Measurements from ENCODE around the gene GRIK5. TPM values are rescaled to one million over a fixed set of nuclear protein-coding genes. Genes with fewer than 3 reads are reported as not detected.
A peak's percentile ranks its signal among the peaks of the same experiment; 100 is the strongest.
"Not testable (repeated sequence)": the region's sequence is repeated elsewhere in the genome, so short reads cannot be mapped to it uniquely, and the experiment has no call there.

GRIK5 gene
- total RNA-seq, 3 donors from 2014 or later: 0.49 to 1.1 (median 0.61) TPM

DNA sequence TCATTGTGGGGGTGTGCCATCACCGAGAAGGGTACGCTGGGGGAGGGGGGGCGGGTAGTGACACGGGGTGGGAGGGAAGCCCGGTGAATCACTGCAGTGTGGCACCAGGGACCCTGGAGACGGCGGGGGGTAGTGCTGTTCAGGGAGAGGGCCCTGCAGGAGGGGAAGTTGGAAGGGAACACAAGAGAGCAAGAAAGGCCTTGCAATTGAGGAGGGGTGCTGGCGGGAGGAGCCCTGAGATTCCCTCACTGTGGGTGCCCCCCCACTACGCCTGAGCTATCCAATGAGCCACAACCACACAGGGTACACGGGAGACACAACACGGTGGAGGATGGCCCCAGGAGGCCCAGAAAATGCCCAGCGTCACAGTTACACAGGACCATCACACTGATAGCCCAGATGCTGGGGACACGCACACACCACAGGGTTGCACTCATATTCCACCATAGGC lies 75.5 kb downstream of the GRIK5 start:
- DNase-seq (peak; percentile 26), ATAC-seq (peak; percentile 9 to 15)
- H3K36me3 Mint-ChIP-seq (ENCODE audit: insufficient read depth): no peaks in the 10 kb centered on the region
- H3K4me1 Mint-ChIP-seq (ENCODE audit: low read depth): peaks cover 35% of the 10 kb centered on the region
- H3K9me3 Mint-ChIP-seq: no peaks in the 10 kb centered on the region
- H3K27me3 Mint-ChIP-seq (ENCODE audit: low read depth): peaks cover 43% of the 10 kb centered on the region
- peak overlapping the region; percentile 40 for H3K4me3 Mint-ChIP-seq

DNA sequence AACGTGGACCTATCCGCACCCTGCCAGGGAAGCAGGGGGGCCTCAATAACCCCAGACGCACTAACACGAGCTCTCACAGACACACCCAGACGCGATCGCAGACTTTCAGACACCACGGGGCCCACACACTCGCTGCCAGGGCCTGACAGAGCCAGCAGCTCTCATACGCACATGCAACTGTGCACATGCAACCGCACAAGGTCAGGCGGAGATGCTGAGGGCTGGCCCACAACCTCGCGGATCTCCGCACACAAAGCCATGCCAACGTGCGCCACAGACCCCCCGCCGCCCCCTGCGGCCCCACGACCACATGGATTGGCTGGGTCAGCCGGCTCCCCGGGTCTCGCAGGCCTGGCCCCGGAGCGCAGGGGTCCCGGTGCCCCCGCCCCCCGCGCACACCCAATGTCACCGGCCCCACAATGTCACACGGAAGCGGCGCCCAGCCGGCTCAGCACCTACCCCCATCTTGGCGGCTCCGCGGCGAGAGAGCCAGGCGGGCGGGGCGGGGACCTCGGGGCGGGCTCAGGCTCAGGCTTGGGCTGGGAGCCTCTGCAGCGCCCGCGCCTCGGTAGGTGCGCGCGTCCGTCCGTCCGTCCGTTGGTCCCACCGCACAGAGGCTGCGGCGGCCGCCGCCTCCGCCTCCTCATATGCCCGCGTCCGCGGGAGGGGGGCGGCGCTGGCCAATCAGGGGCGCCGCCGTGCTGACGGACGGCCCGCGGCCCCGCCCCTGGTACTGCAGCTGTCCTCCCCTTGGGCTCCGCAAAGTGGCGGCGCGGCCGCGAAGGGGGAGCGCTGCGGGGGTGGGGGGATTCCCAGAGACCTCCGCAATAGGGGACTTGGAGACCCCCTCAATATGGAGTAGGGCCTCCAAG lies 76.2 kb downstream of the GRIK5 start, which contains the start of gene ATP1A3:
Gene ATP1A3, minus strand, starts transcription at position 619 of the 872 bp plus-strand sequence. Its CDS starts 154 bp downstream, at position 465.
- H3K27me3 Mint-ChIP-seq (ENCODE audit: low read depth): peaks cover 39% of the 10 kb centered on the region
- H3K36me3 Mint-ChIP-seq (ENCODE audit: insufficient read depth): no peaks in the 10 kb centered on the region
- H3K9me3 Mint-ChIP-seq: no peaks in the 10 kb centered on the region
- peak; percentile 82 to 84 for ATAC-seq
- peak within 1 kb of the TSS; percentile 82 for H3K4me3 Mint-ChIP-seq
- peak; percentile 45 for DNase-seq
- peaks cover 32% of the 10 kb centered on the region for H3K4me1 Mint-ChIP-seq (ENCODE audit: low read depth)

DNA sequence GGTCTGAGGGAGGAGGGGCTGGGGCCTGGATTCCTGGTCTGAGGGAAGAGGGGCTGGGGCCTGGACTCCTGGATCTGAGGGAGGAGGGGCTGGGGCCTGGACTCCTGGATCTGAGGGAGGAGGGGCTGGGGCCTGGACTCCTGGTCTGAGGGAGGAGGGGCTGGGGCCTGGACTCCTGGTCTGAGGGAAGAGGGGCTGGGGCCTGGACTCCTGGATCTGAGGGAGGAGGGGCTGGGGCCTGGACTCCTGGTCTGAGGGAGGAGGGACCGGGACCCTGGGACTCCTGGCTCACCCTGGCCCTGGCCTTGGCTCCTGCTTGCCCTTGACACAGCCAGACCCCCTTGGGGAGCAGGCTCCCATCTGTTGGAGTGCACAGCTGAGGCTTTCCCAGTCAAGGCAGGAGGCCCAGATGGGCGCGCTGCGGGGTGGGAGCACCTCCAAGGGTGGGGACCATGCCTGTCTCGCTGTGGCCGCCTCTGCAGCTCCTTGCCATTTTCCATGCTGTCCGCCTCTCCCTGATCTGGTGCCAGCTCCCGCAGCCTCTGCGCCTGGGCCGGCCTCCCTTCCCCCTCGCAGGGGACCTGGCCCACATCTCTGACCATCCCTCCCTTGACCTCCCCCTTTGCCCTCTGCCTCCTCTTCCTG lies 78.0 kb downstream of the GRIK5 start:
- DNase-seq; ATAC-seq; H3K9me3 Mint-ChIP-seq; H3K36me3 Mint-ChIP-seq (ENCODE audit: insufficient read depth): not testable (repeated sequence)
- peaks cover 24% of the 10 kb centered on the region for H3K4me1 Mint-ChIP-seq (ENCODE audit: low read depth)
- H3K27me3 Mint-ChIP-seq (ENCODE audit: low read depth): peaks cover 27% of the 10 kb centered on the region
- H3K4me3 Mint-ChIP-seq: peak overlapping the region; percentile 6

- no peaks in the 10 kb centered on the region for H3K9me3 Mint-ChIP-seq
- peaks cover 17% of the 10 kb centered on the region for H3K4me1 Mint-ChIP-seq (ENCODE audit: low read depth)
- H3K27me3 Mint-ChIP-seq (ENCODE audit: low read depth): peaks cover 17% of the 10 kb centered on the region
- no peaks in the 10 kb centered on the region for H3K36me3 Mint-ChIP-seq (ENCODE audit: insufficient read depth)
- ATAC-seq (no peak), DNase-seq (no peak)
- no peak overlapping the region for H3K4me3 Mint-ChIP-seq
These were observed 79.0 kb downstream of the GRIK5 start for GRCh38 chr19:41991025-41991424.

DNA sequence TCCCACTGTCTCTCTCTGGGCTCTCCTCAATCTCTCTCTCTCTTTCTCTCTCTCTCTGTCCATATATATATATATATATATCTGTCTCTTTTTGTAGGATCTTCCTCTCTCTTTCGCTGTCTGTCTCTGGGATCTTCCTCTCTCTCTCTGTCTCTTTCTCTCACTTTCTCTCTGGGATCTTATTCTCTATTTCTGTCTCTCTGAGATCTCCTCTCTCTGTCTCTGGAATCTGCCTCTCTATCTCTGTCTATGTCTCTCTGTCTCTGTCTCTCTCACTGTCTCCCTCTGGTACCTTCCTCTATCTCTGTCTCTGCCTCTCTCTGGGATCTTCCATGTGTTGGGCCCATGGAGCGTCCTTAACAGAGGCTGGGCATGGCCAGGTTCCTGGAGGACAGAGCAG lies 79.4 kb downstream of the GRIK5 start:
- H3K36me3 Mint-ChIP-seq (ENCODE audit: insufficient read depth): no peaks in the 10 kb centered on the region
- no peak for ATAC-seq
- no peaks in the 10 kb centered on the region for H3K9me3 Mint-ChIP-seq
- H3K4me1 Mint-ChIP-seq (ENCODE audit: low read depth): peaks cover 17% of the 10 kb centered on the region
- H3K27me3 Mint-ChIP-seq (ENCODE audit: low read depth): peaks cover 15% of the 10 kb centered on the region
- DNase-seq: no peak
- no peak overlapping the region for H3K4me3 Mint-ChIP-seq

DNA sequence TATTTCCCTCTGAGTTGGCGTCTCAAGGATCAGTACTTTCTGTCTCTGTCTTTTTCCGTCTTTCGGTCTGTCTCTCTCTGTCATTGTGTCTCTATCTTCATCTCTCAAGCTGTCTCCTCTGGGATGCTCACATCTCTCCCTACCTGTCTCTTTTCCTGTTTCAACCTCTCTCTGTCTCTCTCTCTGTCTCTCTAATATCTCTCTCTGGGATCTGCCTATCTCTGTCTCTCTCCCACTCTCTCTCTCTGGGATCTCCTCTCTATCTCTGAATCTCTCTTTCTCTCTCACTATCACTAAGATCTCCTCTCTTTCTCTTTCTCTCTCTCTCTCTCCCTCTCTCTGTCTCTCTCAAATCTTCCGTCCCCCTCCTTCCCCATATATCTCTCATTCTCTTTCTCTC lies 80.0 kb downstream of the GRIK5 start:
- Mint-ChIP-seq H3K4me1 (ENCODE audit: low read depth) (peaks cover 11% of the 10 kb centered on the region), H3K9me3 (no peaks in the 10 kb centered on the region), H3K36me3 (ENCODE audit: insufficient read depth) (no peaks in the 10 kb centered on the region), H3K27me3 (ENCODE audit: low read depth) (peaks cover 9% of the 10 kb centered on the region), H3K4me3 (no peak overlapping the region)
- DNase-seq (no peak), ATAC-seq (no peak)

- Mint-ChIP-seq H3K4me3 (no peak overlapping the region), H3K36me3 (ENCODE audit: insufficient read depth) (no peaks in the 10 kb centered on the region), H3K9me3 (no peaks in the 10 kb centered on the region), H3K4me1 (ENCODE audit: low read depth) (peaks cover 7% of the 10 kb centered on the region), H3K27me3 (ENCODE audit: low read depth) (peaks cover 3% of the 10 kb centered on the region)
- ATAC-seq (no peak), DNase-seq (no peak)
These were observed 81.1 kb downstream of the GRIK5 start for GRCh38 chr19:41988947-41989346.

DNA sequence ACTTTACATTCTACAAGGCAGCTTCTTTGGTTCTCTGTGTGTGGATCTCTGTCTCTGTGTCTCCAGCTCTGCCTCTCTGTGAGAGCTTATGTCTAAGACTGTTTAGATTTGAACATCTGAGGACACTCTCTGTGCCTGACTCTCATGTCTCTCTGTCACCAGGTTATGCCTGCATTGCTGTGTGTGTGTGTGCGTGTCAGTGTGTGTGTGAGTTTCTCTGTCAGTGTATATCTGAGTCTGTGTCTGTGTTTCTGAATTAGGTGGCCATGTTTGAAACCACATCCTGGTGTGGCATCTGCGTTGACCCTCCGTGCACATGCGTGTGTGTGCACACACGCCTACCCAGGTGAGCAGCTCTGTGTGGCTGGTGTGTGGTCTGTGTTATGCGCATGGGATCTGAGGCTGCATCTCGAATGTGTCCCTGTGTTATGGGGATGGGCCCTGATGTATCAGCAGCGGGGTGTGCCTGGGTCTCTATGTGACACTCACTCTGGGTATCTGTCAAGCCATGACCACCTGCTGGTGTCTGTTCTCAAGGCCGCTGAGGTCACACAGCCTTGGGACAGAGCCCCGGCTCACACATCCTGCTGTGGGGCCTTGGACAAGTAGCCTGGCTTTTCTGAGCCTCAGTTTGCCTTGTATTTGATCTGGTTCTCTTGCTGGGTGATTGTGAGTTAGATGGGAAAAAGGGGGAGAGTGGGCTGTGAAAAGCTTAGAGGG lies 82.7 kb downstream of the GRIK5 start:
- H3K36me3 Mint-ChIP-seq (ENCODE audit: insufficient read depth): no peaks in the 10 kb centered on the region
- DNase-seq: no peak
- no peaks in the 10 kb centered on the region for H3K27me3 Mint-ChIP-seq (ENCODE audit: low read depth)
- H3K4me3 Mint-ChIP-seq: no peak overlapping the region
- no peak for ATAC-seq
- H3K4me1 Mint-ChIP-seq (ENCODE audit: low read depth): no peaks in the 10 kb centered on the region
- no peaks in the 10 kb centered on the region for H3K9me3 Mint-ChIP-seq

GRCh38 chr19:41984961-41985360 lies 85.0 kb downstream of the GRIK5 start:
- no peaks in the 10 kb centered on the region for H3K36me3 Mint-ChIP-seq (ENCODE audit: insufficient read depth)
- DNase-seq (no peak), ATAC-seq (no peak)
- no peaks in the 10 kb centered on the region for H3K27me3 Mint-ChIP-seq (ENCODE audit: low read depth)
- H3K4me1 Mint-ChIP-seq (ENCODE audit: low read depth): no peaks in the 10 kb centered on the region
- H3K9me3 Mint-ChIP-seq: no peaks in the 10 kb centered on the region
- H3K4me3 Mint-ChIP-seq: no peak overlapping the region

GRCh38 chr19:41981724-41982123 lies 88.3 kb downstream of the GRIK5 start:
- Mint-ChIP-seq H3K27me3 (ENCODE audit: low read depth) (no peaks in the 10 kb centered on the region), H3K36me3 (ENCODE audit: insufficient read depth) (no peaks in the 10 kb centered on the region), H3K4me3 (no peak overlapping the region), H3K9me3 (no peaks in the 10 kb centered on the region), H3K4me1 (ENCODE audit: low read depth) (no peaks in the 10 kb centered on the region)
- DNase-seq: no peak
- ATAC-seq: no peak

DNA sequence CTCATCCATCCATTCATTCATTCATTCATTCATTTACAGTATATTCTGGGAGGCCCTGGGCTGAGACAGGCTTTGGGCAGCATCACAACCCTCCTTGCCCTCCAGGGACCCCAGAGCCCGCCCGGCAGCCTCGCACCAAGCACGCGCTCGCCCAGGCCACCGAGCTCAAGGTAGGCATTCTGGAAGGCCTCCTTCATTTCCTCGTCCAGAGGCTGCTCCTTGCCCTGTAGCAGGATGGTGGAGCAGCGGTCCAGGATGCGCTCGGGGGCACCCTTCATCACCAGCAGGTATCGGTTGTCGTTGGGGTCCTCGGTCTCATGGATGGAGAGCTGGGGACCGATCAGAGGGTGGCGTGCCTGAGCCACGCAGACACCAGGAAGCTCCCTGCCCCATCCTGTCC lies 91.5 kb downstream of the GRIK5 start:
- no peaks in the 10 kb centered on the region for H3K27me3 Mint-ChIP-seq (ENCODE audit: low read depth)
- H3K9me3 Mint-ChIP-seq: no peaks in the 10 kb centered on the region
- DNase-seq: no peak
- peaks cover 1% of the 10 kb centered on the region for H3K36me3 Mint-ChIP-seq (ENCODE audit: insufficient read depth)
- H3K4me1 Mint-ChIP-seq (ENCODE audit: low read depth): no peaks in the 10 kb centered on the region
- no peak overlapping the region for H3K4me3 Mint-ChIP-seq
- ATAC-seq: no peak

GRCh38 chr19:41977916-41978315 lies 92.1 kb downstream of the GRIK5 start:
- peaks cover 1% of the 10 kb centered on the region for H3K36me3 Mint-ChIP-seq (ENCODE audit: insufficient read depth)
- H3K4me3 Mint-ChIP-seq: no peak overlapping the region
- no peak for DNase-seq
- ATAC-seq: no peak
- H3K27me3 Mint-ChIP-seq (ENCODE audit: low read depth): no peaks in the 10 kb centered on the region
- no peaks in the 10 kb centered on the region for H3K9me3 Mint-ChIP-seq
- no peaks in the 10 kb centered on the region for H3K4me1 Mint-ChIP-seq (ENCODE audit: low read depth)

DNA sequence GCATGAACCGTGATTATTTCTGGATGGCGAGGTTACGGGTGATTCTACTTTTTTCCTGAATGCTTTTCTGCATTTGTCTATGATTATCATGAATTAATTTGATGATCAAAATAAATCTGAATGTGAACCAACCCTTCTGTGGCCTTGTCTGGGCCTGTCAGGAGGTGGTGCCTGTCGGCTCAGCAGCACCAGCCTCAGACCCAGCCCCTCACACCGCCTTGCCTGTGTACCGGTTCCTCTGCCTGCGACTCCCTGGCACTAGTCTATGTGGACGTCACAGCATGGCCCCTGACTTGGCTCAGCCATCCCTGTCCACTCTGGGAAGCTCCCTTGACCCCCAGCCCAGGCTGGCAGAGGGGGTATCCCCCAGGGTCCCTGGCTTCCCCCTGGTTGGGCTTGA lies 95.4 kb downstream of the GRIK5 start:
- DNase-seq: no peak
- no peak for ATAC-seq

DNA sequence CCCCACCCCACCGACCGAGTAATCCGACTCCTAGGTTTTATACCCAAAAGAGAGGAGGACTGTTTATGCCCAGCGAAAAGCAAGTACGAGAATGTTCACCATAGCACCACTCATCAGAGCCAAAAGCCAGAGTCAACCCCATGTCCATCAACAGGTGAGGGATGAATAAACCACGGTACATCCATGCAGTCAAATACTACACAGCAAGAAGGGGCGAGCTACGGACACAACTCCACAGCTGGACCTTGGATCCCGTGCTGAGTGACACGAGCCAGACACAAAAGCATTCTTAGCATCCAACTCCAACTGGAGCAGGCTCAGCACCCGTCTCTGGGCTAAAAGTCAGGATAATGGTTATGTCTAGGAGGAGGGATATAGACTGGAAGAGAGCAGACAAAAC lies 98.6 kb downstream of the GRIK5 start:
- Mint-ChIP-seq H3K36me3 (ENCODE audit: insufficient read depth) (peaks cover 1% of the 10 kb centered on the region), H3K4me3 (no peak overlapping the region), H3K27me3 (ENCODE audit: low read depth) (no peaks in the 10 kb centered on the region), H3K4me1 (ENCODE audit: low read depth) (no peaks in the 10 kb centered on the region), H3K9me3 (no peaks in the 10 kb centered on the region)
- DNase-seq (no peak), ATAC-seq (no peak)

More for the DNA sequence above, 95.4 kb downstream of the GRIK5 start:
- Mint-ChIP-seq H3K27me3 (ENCODE audit: low read depth) (no peaks in the 10 kb centered on the region), H3K36me3 (ENCODE audit: insufficient read depth) (peaks cover 1% of the 10 kb centered on the region), H3K4me3 (no peak overlapping the region), H3K4me1 (ENCODE audit: low read depth) (no peaks in the 10 kb centered on the region), H3K9me3 (no peaks in the 10 kb centered on the region)
